NCI-H2029 (cell line): Measurements from ENCODE around the gene CNNM2.
"Not testable (repeated sequence)": the region's sequence is repeated elsewhere in the genome, so short reads cannot be mapped to it uniquely, and the experiment has no call there.

ENCODE experiments used
- DNase-seq: peaks from one replicate; lab custom pipeline; 2025; lab: John Stamatoyannopoulos, UW

Gene CNNM2

DNA sequence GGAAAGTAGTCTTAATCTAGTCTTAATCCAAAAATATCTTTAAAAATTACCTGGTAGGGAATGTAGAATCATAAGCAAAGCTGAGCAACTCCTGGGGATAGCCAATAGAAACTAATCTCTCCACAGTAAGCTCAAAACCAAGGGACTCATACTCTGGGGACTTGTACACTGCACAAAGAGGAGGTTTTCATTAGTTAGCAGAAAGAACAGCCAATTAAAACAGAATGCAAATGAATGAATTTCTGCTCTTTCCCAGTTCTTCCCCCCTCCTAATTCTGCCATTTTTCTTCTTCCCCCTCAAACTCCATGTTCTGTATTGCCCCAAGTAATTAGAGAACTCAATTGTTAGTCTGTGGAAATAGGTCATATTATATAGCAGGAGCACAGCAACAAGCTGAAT is 188.4 kb downstream of the CNNM2 start:
- no peak for DNase-seq

DNA sequence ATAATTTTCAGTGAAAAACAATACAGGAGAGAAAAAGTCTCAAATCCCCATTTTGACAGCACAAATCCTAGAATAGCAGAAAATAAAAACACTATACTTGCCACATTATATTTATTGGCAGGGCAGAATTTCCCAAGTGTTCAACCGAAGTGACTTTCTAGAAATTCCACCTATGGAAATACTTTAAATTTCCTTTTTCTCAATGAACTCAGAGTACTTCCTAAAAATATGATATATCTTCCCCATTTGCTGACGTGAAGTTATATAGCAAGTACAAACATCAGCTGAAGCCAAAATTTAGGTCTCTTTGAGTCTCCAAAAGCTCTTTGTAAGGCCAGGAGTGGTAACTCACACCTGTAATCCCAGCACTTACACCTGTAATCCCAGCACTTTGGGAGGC is 191.7 kb downstream of the CNNM2 start:
- no peak for DNase-seq

DNA sequence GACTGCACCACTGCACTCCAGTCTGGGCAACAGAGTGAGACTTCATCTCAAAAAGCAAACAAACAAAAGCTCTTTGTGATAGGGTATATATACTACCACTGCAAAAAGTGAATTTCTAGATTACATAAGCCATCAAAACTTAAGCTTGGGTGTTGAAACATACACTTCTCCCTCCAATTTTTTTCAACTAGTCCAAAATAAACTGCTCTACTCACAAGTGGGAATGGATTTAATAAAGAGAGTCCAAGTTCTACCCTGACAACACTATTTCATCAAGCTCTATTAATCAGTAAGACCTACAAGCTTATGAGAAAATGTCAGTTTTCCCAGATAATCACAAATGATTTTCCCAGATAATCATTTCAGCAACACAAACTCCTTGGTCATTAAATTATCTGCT is 192.3 kb downstream of the CNNM2 start:
- DNase-seq, result no peak

DNA sequence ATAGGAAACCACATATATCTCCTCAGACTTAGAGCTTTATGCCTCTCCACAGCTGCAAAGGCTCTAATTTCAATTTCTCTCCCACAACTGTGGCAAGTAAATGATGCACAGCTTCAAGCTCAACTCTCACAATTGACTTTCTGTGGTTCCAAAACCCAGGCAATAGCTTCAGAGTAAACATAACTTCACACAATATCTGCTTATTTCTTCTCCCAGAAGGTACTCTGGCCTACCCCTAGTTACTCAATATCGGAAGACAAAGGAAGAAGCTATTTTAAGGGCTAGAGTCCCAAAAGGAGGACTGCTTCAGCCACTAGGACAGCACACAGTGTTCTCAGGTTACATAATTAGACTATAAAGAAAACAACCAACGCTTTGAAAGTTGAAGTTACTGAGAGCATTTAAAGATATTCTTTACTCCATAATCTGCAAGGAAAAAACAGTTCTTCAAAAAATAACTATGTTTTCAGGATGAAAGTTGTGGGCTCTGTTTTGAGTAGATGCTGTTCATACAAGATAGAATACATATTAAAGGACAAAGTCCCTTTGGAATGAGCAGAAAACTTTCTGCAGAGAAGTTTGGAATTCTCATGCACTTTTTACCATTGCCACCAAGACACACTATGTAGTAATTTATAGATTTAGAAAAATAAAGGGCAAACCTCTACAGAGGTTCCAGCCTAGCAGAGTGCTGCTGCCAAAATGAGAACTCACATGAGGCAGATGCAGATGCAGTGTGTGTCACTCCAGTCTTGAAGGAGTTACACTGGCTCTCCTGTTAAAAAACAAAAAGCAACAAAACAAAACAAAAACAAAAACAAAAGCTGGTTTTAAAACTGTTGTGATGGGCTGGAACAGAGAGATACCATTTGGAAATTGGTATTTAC is 193.2 kb downstream of the CNNM2 start:
- DNase-seq, result no peak

DNA sequence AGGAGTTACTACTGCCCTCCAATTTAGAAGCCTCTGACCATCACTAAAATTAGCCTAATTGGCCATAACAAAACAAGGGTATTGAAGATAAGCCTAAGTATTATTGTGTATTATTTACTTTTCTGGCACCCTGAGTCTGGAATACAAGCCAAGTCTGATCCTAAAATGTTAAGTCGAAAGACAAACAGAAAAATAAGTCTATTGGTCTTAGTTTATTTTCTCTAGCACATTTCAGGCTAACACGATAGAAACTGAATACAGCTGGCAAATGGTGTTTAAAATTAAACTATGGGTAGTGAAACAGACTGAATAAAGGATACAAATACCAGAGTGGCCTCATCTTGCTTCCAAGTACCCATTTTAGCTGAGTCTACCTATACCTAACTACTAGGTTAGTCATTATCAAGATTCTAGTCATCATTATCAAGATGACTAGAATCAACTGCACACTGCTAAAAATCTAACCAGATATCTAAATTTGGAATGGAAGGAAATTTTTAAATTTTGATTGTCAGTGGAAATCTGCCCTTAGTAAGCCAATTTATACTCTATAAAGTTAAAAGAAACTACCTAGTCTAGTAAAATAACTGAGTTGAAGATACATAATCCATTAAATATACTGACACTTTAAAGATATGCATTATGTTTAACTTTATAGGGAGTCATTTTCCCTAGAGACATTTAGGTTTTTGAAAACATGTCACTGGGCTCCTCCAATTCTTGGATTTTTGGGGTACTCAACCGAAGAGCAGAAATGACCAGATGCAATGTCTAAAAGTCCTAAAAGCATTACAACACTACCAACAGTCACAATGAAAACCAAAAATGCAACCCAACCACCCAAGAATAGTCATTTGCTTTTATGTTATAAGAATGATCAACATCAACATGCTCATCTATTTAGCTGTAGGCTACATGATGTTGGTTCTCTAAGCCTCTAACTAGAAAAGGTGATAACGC is 194.1 kb downstream of the CNNM2 start:
- no peak for DNase-seq

GRCh38 chr10:103114876-103115275 is 196.8 kb downstream of the CNNM2 start:
- no peak for DNase-seq

DNA sequence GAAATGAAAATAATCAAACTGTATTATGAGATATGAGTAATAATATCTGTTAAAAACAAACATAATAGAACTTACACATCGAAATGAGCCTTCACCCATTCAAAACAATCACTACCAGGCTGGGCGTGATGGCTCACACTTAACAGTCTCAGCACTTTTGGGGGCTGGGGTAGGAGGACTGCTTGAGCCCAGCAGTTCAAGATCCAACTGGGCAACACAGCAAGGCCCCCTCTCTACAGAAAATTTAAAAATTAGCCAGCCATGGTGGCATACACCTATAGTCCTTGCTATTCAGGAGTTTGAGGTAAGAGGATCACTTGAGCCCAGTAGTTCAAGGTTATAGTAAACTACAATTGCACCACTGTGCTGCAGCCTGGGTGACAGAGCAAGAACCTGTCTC is 199.2 kb downstream of the CNNM2 start:
- DNase-seq, result no peak

DNA sequence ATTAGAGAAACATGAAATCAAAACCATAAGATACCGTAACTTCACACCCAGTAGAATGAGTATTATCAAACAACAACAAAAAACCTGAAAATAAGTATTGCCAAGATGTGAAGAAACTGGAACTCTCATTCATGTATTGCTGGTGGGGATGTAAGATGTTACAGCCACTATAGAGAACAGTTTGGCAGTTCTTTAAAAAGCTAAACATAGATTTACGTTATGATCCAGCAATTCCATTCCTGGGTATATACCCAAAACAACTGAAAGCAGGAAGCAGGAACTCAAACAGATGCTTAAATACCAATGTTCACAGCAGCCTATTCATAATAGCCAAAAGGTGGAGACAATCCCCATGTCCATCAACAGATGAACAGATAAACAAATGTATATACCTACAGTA is 202.5 kb downstream of the CNNM2 start:
- DNase-seq, result no peak

DNA sequence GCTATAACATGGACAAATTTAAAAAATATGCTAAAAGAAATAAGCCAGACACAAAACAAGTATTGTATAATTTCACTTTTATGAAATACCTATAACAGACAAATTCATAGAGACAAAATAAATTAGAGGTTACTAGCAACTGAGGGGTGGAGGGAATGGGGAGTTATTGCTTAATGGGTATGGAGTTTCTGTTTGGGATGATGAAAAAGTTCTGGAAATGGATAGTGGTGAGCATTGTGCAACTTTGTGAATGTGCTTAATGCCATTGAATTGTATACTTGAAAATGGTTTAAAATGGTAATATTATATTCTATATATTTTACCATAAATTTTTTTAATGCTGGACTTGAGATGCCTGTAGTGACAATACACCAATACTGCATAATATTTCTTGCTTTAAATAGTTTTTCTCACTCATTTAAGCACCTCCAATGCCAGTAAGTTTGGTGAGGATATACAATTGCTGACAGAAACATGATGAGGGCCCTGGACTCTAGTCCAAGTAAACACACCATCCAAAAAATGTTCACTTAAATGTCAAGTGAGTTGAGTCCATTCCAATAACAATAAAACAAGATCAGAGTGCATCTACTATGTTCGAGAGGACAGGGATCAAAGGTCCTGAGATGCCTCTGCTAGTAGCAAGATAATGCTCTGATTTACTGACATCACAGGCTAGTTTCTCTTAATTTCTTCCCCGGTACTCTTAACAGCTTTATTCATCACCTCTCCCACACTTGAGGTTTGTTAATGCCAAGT is 203.1 kb downstream of the CNNM2 start:
- DNase-seq, result no peak

GRCh38 chr10:103123282-103124024 is 205.4 kb downstream of the CNNM2 start:
- DNase-seq, result no peak

DNA sequence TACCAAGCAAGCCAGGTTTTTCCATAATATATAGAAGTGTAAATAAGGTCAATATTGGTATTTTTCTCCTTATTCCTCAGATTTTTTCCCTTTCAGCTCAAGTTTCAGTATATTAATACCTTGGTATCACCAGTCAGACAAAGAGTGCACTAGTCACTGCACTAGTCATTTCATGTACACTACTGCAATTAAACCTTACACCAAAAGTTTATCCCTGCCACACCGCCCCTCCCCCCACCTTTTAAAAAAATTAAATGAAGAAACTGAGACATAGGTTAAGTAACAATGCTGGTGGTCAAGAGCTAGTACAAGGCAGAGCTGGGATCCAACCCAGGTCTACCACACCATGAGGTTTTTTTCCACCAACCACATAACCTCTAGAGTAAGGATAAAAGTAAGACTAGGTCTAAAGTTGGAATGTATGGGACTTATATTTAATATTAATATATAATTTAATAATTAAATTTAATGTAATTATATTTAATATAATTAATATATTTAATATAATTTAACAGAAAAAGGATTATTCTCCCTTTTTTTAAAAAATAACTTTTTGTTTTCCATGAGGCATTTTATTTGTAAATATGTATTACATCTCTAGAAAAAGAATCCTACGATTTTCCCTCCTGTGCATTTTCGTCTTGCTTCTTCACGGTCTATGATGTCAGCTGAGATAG is 206.5 kb downstream of the CNNM2 start:
- no peak for DNase-seq

GRCh38 chr10:103125323-103126267 is 207.5 kb downstream of the CNNM2 start:
- no peak for DNase-seq

DNA sequence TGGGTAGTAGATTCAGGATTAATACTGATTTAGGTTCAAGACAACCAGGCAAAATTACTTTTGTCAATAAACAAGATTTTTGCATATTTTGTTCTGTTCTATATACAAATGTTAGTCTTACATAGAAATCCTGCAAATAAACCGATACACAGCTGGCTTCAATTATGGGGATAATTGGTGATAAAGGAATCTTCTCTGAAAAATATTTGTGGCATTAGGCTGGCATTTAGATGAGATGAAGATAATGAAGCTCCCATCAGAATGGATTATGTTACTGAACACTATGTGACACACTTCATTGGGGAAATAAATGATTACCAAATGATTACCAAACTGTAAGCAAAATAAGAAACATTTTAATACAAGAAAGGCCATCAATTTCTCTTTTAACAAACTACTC is 209.1 kb downstream of the CNNM2 start:
- no peak for DNase-seq

DNA sequence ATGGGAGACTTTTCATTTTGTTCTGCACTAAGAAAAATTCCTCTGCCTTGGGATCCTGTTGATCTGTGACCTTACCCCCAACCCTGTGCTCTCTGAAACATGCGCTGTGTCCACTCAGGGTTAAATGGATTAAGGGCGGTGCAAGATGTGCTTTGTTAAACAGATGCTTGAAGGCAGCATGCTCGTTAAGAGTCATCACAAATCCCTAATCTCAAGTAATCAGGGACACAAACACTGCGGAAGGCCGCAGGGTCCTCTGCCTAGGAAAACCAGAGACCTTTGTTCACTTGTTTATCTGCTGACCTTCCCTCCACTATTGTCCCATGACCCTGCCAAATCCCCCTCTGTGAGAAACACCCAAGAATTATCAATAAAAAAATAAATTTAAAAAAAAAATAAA is 212.1 kb downstream of the CNNM2 start:
- DNase-seq, result not testable (repeated sequence)

DNA sequence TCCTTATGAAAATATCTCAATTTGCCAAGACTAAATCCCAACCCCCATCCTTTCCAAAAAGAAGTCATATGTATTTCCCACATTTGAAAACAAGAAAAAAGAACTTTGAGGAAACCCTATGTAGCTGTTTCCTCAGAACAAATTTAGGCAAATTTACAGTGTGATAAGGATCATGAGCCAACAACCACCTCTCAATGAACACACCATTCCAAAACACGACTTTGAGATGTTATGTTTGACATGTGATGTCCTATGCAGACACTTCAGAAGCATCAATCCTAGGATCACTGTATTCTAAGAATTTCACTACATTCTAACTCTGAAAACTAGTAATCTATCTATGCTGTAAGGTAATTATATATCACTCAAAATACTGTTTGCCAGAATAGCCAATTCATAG is 212.8 kb downstream of the CNNM2 start:
- no peak for DNase-seq

- DNase-seq, result not testable (repeated sequence)
Observed at GRCh38 chr10:103135168-103135567, 217.1 kb downstream of the CNNM2 start.

DNA sequence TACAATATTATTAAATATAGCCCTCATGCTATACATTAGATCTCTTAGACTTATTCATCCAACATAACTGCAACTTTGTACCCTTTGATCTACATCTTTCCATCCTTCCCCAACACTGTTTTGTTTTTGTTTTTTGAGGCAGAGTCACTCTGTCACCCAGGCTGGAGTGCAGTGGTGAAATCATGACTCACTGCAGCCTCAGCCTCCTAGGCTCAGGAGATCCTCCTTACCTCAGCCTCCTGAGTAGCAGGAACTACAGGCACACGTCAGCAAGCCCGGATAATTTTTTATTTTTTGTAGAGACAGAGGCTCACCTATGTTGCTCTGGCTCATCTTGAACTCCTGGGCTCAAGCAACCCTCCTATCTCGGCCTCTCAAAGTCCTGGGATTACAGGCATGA is 221.7 kb downstream of the CNNM2 start:
- DNase-seq, result no peak
